IMR-90 (cell line): ENCODE measurements around the gene PCNP. TPM values are rescaled to one million over a fixed set of nuclear protein-coding genes. Genes with fewer than 3 reads are reported as not detected.
"Not testable (repeated sequence)": the region's sequence is repeated elsewhere in the genome, so short reads cannot be mapped to it uniquely, and the experiment has no call there.

Experiments
- ATAC-seq: fragments of 200-7000 bp; cut with Tn5 transposase; 2 replicates; pipeline ENCODE4 v1.9.1; 2020; ENCODE audit warnings: low read depth, mild to moderate bottlenecking, moderate library complexity
- BruUV-seq: library from RNA; stranded (reverse); fragments of 400-500 nt; replicated peaks from 2 replicates; lab custom pipeline; 2021; lab: Mats Ljungman, UMichigan
- CTCF ChIA-PET: fragments of 300-600 bp; formaldehyde crosslinking; extraction: SDS; loops from one replicate; lab custom pipeline; 2021; ENCODE audit warnings: antibody characterized with exemption; lab: Yijun Ruan, JAX
- POLR2A ChIA-PET: fragments of 300-600 bp; sonication (Branson Sonifier 250); formaldehyde crosslinking; loops from one replicate; lab custom pipeline; 2022; ENCODE audit warnings: antibody characterized with exemption; ENCODE audit not compliant: unreplicated experiment; lab: Charles Lee
- DNase-seq: peaks from one replicate; pipeline ENCODE4 v3.0.0; 2013
- H2AFZ ChIP-seq: replicated peaks from 2 replicates; pipeline ENCODE3; 2013; ENCODE audit warnings: low read length, mild to moderate bottlenecking; ENCODE audit not compliant: poor library complexity
- H2AK5ac ChIP-seq: 2 replicates; pipeline ENCODE4 v1.6.1; 2013; ENCODE audit warnings: low read depth, low read length, inconsistent platforms
- H2AK9ac ChIP-seq: replicated peaks from 2 replicates; pipeline ENCODE3; 2013; ENCODE audit warnings: mild to moderate bottlenecking, low read depth, low read length, moderate library complexity; ENCODE audit not compliant: poor library complexity
- H2BK120ac ChIP-seq: 2 replicates; pipeline ENCODE4 v1.6.1; 2013; ENCODE audit warnings: low read depth, low read length, inconsistent platforms
- H2BK15ac ChIP-seq: 3 replicates; pipeline ENCODE4 v1.6.1; 2013; ENCODE audit warnings: low read depth, low read length, inconsistent platforms
- H2BK20ac ChIP-seq: 2 replicates; pipeline ENCODE4 v1.6.1; 2013; ENCODE audit warnings: low read depth, mild to moderate bottlenecking, inconsistent platforms, low read length, moderate library complexity
- H2BK5ac ChIP-seq: 2 replicates; pipeline ENCODE4 v1.6.1; 2013; ENCODE audit warnings: mild to moderate bottlenecking, low read depth, low read length, inconsistent platforms; ENCODE audit not compliant: poor library complexity, severe bottlenecking
- H3K14ac ChIP-seq: replicated peaks from 2 replicates; pipeline ENCODE4 v1.6.1; 2013; ENCODE audit warnings: low read depth, low read length, inconsistent platforms
- H3K18ac ChIP-seq: 2 replicates; pipeline ENCODE4 v1.6.1; 2013; ENCODE audit warnings: low read depth, low read length, control low read depth
- H3K23ac ChIP-seq: 2 replicates; pipeline ENCODE4 v1.6.1; 2013; ENCODE audit warnings: low read depth, low read length, inconsistent platforms
- H3K27ac ChIP-seq: 2 replicates; pipeline ENCODE4 v1.5.1; 2013; ENCODE audit warnings: mild to moderate bottlenecking, control low read depth, low read length; ENCODE audit not compliant: insufficient read depth
- H3K27me3 ChIP-seq: 2 replicates; pipeline ENCODE4 v1.6.1; 2013; ENCODE audit warnings: low read length; ENCODE audit not compliant: control insufficient read depth, insufficient read depth
- H3K36me3 ChIP-seq: 2 replicates; pipeline ENCODE4 v1.6.1; 2013; ENCODE audit warnings: low read length, mixed read lengths; ENCODE audit not compliant: control insufficient read depth, insufficient read depth
- H3K4ac ChIP-seq: 2 replicates; pipeline ENCODE4 v1.6.1; 2013; ENCODE audit warnings: low read depth, low read length, inconsistent platforms
- H3K4me1 ChIP-seq: 2 replicates; pipeline ENCODE4 v1.6.1; 2013; ENCODE audit warnings: low read length, mixed read lengths; ENCODE audit not compliant: control insufficient read depth, insufficient read depth
- H3K4me2 ChIP-seq: 2 replicates; pipeline ENCODE4 v1.6.1; 2013; ENCODE audit warnings: low read depth, mild to moderate bottlenecking, control low read depth, low read length, moderate library complexity
- H3K4me3 ChIP-seq: 2 replicates; pipeline ENCODE4 v1.5.1; 2013; ENCODE audit warnings: low read depth, mild to moderate bottlenecking, control low read depth, low read length, moderate library complexity; ENCODE audit not compliant: insufficient read depth
- H3K56ac ChIP-seq: 2 replicates; pipeline ENCODE4 v1.6.1; 2013; ENCODE audit warnings: low read length, inconsistent platforms; ENCODE audit not compliant: insufficient read depth; ENCODE audit errors: extremely low read depth
- H3K79me1 ChIP-seq, 2 experiments: 2 replicates each; pipeline ENCODE4 v1.6.1; 2013; ENCODE audit warnings: low read length in 2 of 2, inconsistent platforms in 1 of 2, low read depth in 1 of 2
- H3K9ac ChIP-seq: 2 replicates; pipeline ENCODE4 v1.6.1; 2013; ENCODE audit warnings: low read depth, low read length, control low read depth
- H3K9me1 ChIP-seq: 2 replicates; pipeline ENCODE4 v1.6.1; 2013; ENCODE audit warnings: low read length, inconsistent platforms; ENCODE audit not compliant: insufficient read depth
- H3K9me3 ChIP-seq: 2 replicates; pipeline ENCODE4 v1.6.1; 2013; ENCODE audit warnings: low read length; ENCODE audit not compliant: control insufficient read depth, insufficient read depth
- H4K20me1 ChIP-seq: 2 replicates; pipeline ENCODE4 v1.6.1; 2013; ENCODE audit warnings: low read length, inconsistent platforms; ENCODE audit not compliant: insufficient read depth
- H4K5ac ChIP-seq: 2 replicates; pipeline ENCODE4 v1.6.1; 2013; ENCODE audit warnings: mild to moderate bottlenecking, low read depth, low read length, control low read depth
- H4K8ac ChIP-seq, 2 experiments: 2 replicates each; pipeline ENCODE4 v1.6.1; 2013; ENCODE audit warnings: low read depth in 2 of 2, low read length in 2 of 2, control low read depth in 1 of 2, inconsistent platforms in 1 of 2
- H4K91ac ChIP-seq: 2 replicates; pipeline ENCODE4 v1.6.1; 2013; ENCODE audit warnings: low read depth, low read length, inconsistent platforms; ENCODE audit not compliant: insufficient read depth
- ELK1 ChIP-seq: fragments of 150-350 bp; IDR thresholded peaks from 2 replicates; pipeline ENCODE4 v1.6.1; 2016; ENCODE audit warnings: low read depth, mild to moderate bottlenecking, low read length, moderate library complexity, borderline replicate concordance
- FOS ChIP-seq: fragments of 150-350 bp; IDR thresholded peaks from 2 replicates; pipeline ENCODE4 v1.6.1; 2016; ENCODE audit warnings: low read depth, low read length
- MAFK ChIP-seq: IDR thresholded peaks from 2 replicates; pipeline ENCODE4 v1.6.1; 2012; ENCODE audit warnings: low read depth, low read length, improper control_type of control experiment
- POLR2A ChIP-seq: IDR thresholded peaks from 2 replicates; pipeline ENCODE4 v1.6.1; 2012; ENCODE audit warnings: mild to moderate bottlenecking, low read depth, low read length
- WGBS, 2 experiments: methylation state at CpG; one replicate each; pipeline versions ENCODE4 v1.1.5 to v1.1.7; 2013; ENCODE audit warnings: missing lambda C conversion rate in 2 of 2; ENCODE audit not compliant: insufficient read length in 1 of 2; ENCODE audit errors: extremely low coverage in 2 of 2; 5-methylcytosine and 5-hydroxymethylcytosine counted together
- dilution Hi-C: fragments of 300-500 bp; cut with HindIII; formaldehyde crosslinking; loops from one replicate; pipeline ENCODE4 v1.14.3; 2018; ENCODE audit warnings: low sequenced_read_pairs; ENCODE audit not compliant: unreplicated experiment
- in situ Hi-C: fragments of 300-500 bp; cut with MboI; formaldehyde crosslinking; loops from 3 replicates; pipeline ENCODE4 v1.14.3; 2019; ENCODE audit warnings: low sequenced_read_pairs, inconsistent platforms, mixed read lengths
- intact Hi-C: fragments of 100-400 bp; cut with micrococcal nuclease; formaldehyde crosslinking; loops from 2 replicates; pipeline ENCODE4 v1.10.0; 2022
- polyA plus RNA-seq, 3 experiments: library from polyadenylated mRNA; depleted of rRNA; stranded (reverse); fragments of >200 nt; gene quantifications; 2 replicates each; pipeline ENCODE4 v1.2.3, GENCODE V29; 2012; ENCODE audit warnings: low replicate concordance in 1 of 3
- total RNA-seq: library from RNA; depleted of rRNA; stranded (reverse); fragments of >200 nt; gene quantifications from 2 replicates; pipeline ENCODE4 v1.2.3, GENCODE V29; 2012

Gene PCNP
- total and polyA plus RNA-seq, 2 of the 4 experiments (the other 2 are of a cell fraction), result 34.6 to 53.2 TPM

GRCh38 chr3:101631098-101631796 is 57.3 kb downstream of the PCNP start:
- dilution Hi-C loops, result no loop called here
- H3K27me3 ChIP-seq, result peaks cover 5% of the 10 kb centered on the region; the same call in 1 of the 2 replicates
- intact Hi-C loops, result no loop called here
- in situ Hi-C loops, result no loop called here
- no peak for ATAC-seq
- H3K4me1 ChIP-seq, result no peaks in the 10 kb centered on the region
- H3K36me3 ChIP-seq, result no peaks in the 10 kb centered on the region
- no peak overlapping the region for H2AFZ ChIP-seq
- H3K4me3 ChIP-seq, result no peak overlapping the region
- H3K9ac ChIP-seq, result no peak overlapping the region
- H4K20me1 ChIP-seq, result no peaks in the 10 kb centered on the region
- H3K14ac ChIP-seq, result no peak overlapping the region
- no TSS peak for BruUV-seq
- H3K9me1 ChIP-seq, result no peaks in the 10 kb centered on the region
- no peak overlapping the region for H3K23ac ChIP-seq
- H3K18ac ChIP-seq, result no peak overlapping the region
- ChIA-PET CTCF (no interaction called here), POLR2A (no interaction called here)
- H3K56ac ChIP-seq, result no peak overlapping the region
- no peak overlapping the region for H2BK20ac ChIP-seq
- H4K5ac ChIP-seq, result no peak overlapping the region
- no peak for DNase-seq
- no peak overlapping the region for H3K4ac ChIP-seq
- no peak overlapping the region for H2AK5ac ChIP-seq
- no peak overlapping the region for H2BK120ac ChIP-seq
- TF ChIP-seq FOS (no peak), MAFK (no peak), POLR2A (no peak), ELK1 (no peak)
- no peak overlapping the region for H3K4me2 ChIP-seq
- no peak overlapping the region for H4K8ac ChIP-seq
- H3K27ac ChIP-seq, result no peak overlapping the region
- H2BK15ac ChIP-seq, result no peak overlapping the region
- no peaks in the 10 kb centered on the region for H3K79me1 ChIP-seq
- H2AK9ac ChIP-seq, result no peak overlapping the region
- no peak overlapping the region for H2BK5ac ChIP-seq
- no peaks in the 10 kb centered on the region for H3K9me3 ChIP-seq
- no CpG with 5 or more reads among the region's 1 CpG for WGBS, 2 experiments
- H4K91ac ChIP-seq, result no peak overlapping the region

DNA sequence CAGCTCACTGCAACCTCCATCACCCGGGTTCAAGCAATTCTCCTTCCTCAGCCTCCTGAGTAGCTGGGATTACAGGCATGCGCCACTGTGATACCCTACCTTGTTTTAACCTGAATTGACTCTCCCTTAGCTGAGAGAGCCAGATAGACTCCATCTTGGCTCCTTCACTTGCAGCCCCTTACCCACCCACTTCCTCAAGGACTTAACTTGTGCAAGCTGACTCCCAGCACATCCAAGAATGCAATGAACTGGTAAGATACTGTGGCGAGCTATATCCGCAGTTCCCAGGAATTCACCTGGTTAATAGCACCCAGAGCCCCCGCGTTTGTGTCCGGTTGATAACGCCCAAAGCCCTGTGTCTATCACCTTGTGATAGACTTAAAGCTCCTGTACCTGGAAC is 58.0 kb downstream of the PCNP start:
- in situ Hi-C loops, H3K79me1 ChIP-seq, H2AFZ ChIP-seq, H3K56ac ChIP-seq, H3K4ac ChIP-seq, H2AK9ac ChIP-seq, H3K14ac ChIP-seq, CTCF ChIA-PET, H4K20me1 ChIP-seq, H4K91ac ChIP-seq, intact Hi-C loops, H2BK20ac ChIP-seq, H3K9me1 ChIP-seq, POLR2A ChIA-PET, H3K9me3 ChIP-seq, H2BK120ac ChIP-seq, H2AK5ac ChIP-seq, H3K4me1 ChIP-seq, H3K27ac ChIP-seq, H3K4me2 ChIP-seq, H2BK15ac ChIP-seq, H3K18ac ChIP-seq, dilution Hi-C loops, H3K27me3 ChIP-seq, H4K5ac ChIP-seq, ATAC-seq, H2BK5ac ChIP-seq, H3K23ac ChIP-seq, BruUV-seq, H3K9ac ChIP-seq, H4K8ac ChIP-seq, H3K4me3 ChIP-seq, H3K36me3 ChIP-seq, DNase-seq: not testable (repeated sequence)
- 91% methylated on average over 7 of the region's 8 CpGs; no CpG with 5 or more reads in 1 of the 2 experiments for WGBS, 2 experiments
